HL-60/S4 treated with phorbol 12-myristate 13-acetate at 8.2 ng/mL for 4 days and 3 days (cell line): ENCODE data around the gene CTIF.

Experiments
- in situ Hi-C: fragments of 300-500 bp; cut with MboI; formaldehyde crosslinking; loops from 2 replicates; pipeline ENCODE4 v1.15.0; 2022; ENCODE audit warnings: low sequenced_read_pairs

The CTIF gene

DNA sequence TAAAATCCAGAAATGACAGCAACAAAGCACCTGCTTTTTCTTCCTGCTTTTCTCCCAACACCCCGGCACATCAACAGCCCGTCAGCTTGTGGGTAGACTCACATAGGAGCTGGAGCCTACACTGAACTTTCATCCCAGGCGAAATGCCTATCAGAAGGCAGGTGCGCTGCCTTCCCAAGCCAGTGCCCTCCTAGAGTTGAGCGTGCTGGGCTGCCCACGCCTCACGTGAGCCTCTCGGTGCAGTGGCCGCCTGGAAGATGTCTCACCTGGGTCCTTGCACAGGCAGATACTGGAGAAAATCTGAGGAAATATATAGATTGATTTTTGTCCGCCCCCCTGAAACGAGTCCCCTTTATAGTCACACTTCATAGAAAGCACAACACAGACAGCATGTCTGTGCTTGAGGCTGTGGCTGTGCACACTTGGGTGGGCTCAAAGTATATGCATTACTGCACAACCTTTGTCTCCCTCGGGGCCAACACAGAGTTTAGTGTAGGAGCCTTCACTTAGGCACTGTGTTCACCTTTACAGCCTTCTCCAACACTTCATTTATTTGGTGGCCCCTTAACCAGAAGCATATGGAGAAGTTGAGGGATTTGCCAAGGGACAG lies 299.4 kb downstream of the CTIF start:
- in situ Hi-C loops, result no loop called here

DNA sequence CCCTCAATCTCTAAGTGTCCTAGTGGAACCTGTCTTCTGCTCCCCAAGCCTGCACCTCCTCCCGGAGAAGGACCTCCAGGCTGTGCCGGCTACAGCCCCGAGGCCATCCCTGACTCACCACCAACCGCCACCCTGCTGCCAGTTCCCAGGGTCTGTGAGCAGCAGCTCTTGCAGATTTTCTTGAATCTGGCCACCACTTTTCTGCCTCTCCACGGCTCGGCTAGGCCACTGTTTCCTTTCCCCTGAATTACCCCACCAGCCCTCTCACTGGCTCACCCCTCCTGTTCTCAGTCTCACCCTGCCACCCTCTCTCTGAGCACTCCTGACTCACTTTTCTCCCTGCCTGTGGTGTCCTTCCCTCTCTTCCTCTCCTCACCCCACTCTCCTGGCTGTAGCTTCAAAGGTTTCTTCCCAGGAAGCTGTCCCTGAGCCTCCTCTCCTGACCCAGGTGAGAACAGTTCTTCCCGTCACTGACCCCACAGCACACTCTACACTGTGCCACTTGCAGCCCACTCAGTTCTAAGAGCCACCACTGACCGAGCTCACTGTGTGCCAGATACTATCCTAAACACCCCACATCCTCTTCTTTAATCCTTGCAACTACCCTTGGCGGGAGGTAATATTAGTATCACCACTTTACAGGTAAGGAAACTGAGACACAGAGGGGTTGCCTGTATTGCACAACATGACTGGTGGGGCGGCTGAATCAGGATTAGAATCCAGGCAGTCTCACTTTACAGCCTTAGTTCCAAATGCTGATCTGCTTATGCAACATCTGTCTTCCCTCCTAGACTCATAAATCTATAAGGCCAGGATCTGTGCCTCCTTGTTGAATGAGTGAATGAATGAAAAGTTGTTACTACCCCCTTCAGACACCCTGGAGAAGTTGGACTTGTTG lies 300.3 kb downstream of the CTIF start:
- in situ Hi-C loops, result no loop called here

DNA sequence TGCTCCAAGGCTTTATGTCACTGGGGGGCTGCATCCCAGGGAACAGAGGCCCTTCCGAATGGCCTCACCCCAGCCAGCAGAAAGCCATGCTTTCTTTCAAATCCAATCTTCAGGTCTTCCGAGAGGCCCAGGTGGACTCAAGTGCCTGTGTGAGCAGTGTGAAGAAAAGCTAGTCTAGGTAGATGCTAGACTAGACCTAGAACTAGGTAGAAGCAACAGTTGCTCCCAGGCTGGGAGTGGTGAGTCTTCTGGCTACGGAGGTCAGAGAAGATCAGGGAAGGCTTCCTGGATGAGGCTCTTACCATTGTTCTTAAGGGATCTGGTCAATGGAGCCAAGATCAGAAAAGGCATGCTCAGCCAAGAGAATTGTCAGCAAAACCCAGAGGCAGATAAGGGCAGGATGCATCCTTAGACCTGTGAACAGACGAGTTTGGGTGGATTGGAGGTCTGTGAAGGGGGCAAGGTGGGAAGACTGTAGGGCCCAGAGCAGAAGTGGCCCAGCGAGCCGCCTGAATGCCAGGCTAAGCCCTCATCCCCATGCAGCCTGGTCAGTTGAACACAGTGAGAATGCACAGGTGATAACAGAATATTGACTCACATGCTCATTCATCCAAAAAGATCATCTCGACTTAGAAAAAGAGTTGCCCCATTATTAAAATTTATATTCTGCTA lies 301.1 kb downstream of the CTIF start:
- in situ Hi-C loops, result no loop called here

DNA sequence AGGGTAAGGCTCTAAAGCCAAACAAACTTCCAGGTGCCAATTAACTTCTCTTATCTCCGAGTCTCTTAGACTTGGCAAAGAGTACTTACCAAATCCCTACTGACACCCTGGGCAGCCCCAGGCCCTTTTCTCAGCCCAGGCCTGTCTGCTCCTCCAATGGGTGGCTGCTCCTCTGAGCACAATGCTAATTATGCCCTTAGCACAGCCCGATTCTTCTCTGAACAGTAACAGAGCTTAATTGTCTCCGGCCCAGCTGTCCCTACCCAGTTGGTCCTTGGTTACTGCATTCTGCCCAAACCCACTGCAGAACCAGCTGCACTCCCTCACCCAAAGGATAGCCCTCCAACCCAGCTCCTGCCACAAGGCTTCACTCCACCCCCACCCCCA lies 301.7 kb downstream of the CTIF start:
- in situ Hi-C loops, result no loop called here

DNA sequence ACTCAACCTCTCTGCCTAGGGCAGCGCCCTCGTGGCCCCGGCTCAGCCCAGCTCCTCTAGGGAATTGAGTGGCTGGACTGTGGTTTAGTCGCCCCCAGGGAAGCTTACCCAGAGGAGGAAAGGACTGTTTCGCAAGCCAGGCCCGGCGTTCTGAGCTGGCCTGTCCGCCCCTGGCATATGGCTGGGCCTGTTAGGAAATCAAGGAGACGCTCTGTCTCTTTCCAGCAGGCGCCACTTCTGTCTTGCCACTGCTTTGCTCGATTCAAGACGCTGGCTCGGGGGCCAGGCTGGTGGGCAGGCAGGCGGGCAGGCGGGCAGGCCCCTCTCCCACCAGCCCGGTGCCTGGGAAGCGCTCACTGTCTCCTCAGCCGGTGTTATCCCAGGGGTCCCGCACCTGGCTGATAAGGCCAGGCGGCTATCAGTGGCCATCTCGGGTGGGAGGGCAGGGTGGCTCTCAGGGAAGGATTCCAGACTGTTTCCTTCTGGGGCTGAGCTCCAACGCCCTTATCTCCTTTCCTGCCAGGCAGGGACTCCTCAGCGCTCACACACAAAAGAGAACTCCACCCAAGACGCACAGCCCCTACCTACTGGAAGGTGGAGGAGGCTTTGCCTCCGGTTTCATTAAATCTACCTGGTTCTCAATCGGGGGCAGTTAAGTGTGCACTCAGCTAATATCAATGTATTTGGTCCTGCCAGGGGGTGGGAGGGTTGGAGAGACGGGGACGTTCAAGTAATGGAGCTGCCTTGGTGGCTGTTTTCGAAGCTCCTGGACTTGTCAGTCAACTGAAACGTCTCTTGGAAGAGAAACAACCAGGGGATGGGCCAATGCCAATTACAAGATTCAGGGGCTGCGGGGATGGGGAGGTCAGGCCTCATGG lies 302.8 kb downstream of the CTIF start:
- in situ Hi-C loops, result no loop called here

DNA sequence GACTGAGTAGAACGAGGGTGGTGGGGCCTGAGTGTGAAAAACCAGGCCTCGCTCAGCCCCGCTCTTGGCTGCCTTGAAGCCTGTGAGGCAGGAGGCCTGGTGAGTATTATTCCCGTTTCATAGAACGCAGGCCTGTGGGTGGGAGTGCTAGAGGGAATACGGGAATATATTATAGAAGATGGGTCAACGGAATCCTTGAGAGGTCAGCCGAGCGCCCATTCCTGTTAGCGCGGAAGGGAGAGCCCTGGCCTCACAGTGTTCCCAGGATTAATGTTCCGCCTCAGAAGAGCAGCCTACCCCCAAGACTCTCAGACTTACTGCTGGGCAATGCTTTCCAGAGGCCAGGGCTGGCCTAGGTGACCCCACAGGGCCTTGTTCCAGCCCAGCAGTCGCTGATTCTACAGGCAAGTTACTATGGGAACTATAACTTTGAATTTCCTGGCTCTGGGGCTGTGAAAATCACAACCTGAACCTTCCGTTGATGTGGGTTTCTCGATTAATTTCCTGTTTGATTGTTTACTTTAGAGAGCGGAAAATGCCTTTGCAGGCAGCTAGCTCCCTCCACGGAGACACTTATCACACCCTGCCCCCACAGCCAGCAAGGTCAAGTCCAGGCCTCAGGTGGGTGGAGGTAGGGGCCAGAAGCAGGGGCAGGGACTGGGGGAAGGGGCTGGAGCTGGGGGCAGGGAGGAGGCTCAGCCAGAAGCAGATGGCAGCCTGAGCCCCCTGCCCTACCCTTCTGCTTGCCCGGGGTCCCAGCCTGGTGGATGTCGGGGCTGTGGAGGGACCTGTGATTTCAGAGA lies 303.6 kb downstream of the CTIF start:
- in situ Hi-C loops, result no loop called here

DNA sequence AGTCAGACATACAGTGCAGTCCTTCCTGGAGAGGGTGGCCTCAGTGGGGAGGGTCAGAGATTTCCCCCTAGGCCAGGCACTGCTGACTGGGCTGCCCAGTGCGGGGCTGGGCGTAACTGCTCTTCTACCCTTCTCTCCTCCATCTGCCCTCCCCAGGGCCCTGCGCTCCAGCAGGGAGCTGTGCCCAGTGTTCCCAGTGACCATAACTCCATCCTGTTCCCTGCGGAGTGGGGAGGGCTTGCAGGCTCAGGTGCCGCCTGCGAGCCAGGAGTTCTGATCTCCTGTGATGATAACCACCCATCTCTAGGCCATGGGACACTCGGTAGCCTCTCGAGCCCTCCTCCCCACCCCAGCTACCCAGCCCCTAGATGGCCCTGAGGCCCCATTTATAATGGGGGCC lies 304.3 kb downstream of the CTIF start:
- in situ Hi-C loops, result no loop called here

DNA sequence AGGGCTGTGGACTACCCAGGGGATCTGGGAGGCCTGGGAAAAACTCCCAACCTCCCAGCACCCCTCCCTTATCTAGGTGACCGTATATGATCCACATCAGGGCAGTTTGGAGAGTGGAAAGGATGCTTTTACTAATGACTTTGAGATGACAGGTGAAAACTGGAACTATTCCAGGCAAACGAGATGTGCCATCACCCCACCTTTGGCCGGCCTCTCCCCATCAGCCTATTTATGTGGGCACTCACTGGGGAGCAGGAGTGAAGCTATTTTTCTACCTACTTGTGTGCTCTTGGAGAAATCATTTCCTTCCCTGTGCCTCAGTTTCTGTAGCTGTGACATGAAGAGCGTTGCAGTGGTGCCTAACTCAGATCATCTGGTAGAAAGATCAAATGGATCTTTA lies 304.8 kb downstream of the CTIF start:
- in situ Hi-C loops, result no loop called here

DNA sequence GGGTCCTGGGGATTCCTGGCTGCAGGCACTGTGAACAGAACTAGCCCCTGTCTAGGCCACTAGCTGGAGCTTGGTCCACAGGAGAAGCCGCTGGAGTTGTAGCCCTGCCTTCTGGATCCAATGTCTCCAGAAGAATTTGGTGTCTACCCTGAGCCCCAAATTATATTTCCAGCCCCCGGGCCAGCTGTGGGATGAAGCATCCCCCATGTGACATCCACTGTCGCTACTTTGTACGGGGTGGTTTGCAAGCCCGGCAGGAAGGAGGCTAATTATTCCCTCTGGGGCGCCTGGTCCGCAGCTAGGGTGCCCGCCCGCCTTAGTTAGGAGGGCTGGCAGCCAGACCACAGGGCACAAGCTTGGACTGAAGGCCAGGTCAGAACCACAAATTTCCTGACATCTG lies 305.4 kb downstream of the CTIF start:
- in situ Hi-C loops, result no loop called here

DNA sequence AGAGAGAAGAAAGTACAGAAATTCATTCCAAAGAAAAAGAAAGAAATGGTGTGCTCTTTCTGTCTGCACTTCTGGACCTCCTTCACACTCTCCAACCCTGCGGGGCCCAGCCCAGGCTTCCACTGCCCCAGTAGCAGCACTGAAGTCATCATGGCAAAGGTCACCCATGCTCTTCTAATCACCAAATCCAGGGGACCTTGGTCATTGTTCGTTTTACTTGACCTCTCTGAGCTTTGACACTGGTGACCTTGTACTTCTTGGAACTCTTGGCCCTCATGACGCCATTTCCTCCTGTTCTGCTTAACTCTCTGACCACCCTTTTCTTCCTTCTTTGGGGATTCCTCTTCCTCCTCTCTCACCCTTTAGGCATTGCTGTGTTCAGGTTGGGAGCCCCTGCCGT lies 306.3 kb downstream of the CTIF start:
- in situ Hi-C loops, result no loop called here

DNA sequence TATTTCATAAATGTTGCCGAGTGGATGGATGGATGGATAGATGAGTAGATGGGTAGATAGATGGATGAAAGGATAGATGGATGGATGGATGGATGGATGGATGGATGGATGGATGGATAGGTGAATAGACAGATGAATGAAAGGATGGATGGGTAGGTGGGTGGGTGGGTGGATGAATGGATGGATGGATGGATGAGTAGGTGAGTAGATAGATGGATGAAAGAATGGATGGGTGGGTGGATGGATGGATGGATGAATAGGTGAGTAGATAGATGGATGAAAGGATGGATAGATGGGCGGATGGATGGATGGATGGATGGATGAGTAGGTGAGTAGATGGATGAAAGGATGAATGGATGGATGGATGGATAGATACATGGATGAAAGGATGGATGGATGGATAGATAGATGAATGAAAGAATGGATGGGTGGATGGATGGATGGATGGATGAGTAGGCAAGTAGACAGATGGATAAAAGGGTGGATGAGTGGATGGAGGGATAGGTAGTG lies 307.6 kb downstream of the CTIF start:
- in situ Hi-C loops, result no loop called here

DNA sequence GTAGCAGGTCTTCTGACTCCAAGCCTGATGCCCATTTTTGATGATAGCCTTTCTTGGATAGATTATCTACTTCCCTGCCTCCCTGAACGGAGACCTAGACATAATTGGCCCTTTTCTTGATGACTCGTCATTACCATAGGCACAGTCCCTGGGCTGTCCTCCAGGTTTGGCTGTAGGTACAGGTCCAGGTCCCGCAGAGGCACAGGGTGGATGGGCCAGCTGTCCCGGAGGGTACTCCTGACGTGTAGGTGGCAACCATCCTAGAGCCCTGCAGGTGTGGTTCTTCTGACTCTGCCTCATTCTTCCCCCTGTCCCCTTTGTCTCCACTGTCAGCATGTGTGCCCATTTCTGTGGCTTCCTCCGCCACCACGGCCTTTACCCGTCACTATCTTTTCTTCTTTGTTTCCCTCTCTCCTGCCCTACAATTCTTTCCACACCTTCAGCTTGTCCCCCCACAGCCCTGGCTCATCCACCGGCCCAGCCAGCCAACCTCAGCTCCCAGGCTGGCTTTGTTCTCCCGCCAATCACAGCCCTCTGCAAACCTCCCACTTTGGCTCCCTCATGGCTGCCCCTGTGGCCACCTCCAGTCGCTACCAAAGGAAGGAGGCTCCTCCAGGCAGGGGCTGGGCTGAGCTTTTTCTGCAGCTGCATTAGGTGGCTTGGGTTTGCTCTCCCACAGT lies 309.1 kb downstream of the CTIF start:
- in situ Hi-C loops, result no loop called here

DNA sequence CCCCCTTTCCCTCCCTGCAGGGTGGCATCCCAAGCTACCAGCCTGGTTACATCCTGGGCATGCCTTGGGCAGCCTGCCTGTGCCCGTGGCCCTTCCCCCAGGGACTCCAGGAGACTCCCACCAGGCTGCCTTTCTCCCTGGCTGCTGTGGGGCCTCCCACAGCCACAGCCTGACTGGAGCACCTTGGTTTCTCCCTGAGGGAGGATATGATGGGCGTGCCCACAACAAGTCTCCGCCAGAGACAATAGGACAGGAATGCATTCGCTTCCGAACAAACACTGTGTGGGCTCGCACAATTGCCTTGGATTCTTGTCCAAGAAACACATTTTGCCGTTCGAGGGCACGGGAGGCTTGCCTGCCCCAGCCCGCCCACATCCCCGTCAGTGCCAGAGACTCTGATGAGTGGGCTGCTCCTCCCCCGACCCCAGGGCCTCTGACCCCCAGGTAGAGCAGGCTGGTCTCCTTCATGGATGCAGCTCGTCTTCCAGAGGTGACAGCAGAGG lies 309.9 kb downstream of the CTIF start:
- in situ Hi-C loops, result no loop called here

DNA sequence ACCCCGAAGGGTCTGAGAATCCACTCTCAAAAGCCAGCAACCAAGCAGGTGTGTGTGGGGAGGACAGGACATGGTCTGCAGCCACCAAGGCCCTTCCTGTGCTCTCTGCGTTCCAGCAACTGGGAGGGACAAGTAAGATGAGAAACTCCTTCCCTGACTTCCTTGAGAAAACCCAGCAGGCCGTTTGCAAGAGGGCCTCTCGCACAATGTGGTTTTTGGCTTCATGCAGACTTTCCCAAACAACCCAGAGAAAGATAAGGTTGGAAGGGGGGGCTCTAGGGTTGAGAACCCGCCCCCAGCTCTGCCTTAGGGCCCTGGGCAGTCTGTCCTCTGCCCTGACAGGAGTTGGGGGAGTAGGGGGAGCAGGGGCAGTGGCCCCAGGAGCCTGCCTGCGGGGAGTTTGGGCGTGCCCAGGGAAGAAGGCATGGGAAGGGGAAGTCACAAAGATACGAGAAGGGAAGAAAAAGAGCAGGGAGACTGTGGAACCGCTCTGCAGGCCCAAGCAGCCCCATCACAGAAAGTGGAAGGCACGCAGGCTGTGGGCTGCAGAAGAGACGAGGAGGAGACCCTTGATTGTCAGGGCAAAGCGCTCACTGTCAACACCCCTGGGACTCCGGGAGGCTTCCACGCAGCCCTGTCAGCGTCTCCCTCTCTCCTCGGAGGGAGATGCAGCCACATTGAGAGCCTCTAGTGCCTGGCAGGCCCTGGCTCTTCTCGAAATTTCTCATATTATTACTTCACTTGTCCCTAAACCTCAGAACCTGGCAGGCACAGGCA lies 312.2 kb downstream of the CTIF start:
- in situ Hi-C loops, result no loop called here

DNA sequence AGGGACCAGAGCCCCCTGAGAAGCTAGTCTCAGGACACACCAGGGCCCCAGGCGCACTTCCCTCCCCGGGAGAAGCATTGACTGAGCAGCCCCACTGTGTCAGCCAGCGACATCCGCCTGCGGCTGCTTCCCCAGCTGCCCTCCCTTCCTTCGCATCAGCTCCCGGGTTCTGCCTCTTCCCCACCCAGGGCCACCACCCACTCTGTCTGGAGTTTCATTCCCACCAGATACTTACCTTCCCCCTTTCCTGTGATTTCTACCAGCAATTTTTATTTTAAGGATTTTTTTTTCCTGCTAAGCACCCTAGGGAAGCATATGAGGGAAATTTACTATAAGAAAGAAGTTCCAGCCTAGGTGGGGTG lies 312.7 kb downstream of the CTIF start:
- in situ Hi-C loops, result no loop called here

DNA sequence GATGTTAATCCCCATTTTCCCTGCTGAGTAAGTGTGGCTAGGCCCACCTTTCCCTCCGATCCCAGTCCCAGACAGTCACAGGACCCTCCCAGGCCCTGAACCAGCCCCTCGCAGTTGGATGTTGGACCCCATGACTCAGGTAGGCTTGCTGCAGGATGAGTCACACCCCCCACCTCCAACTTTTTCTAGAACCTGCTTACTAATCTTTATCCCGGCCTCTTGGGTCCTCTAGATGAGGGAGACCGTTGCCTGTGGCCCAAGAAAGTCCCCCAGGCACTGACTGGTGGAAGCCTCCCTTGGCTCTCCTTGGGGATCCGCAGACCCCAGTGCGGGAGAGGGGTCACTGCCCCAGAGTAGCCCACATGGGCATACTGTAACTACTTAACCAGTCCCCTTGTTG lies 313.5 kb downstream of the CTIF start:
- in situ Hi-C loops, result no loop called here

DNA sequence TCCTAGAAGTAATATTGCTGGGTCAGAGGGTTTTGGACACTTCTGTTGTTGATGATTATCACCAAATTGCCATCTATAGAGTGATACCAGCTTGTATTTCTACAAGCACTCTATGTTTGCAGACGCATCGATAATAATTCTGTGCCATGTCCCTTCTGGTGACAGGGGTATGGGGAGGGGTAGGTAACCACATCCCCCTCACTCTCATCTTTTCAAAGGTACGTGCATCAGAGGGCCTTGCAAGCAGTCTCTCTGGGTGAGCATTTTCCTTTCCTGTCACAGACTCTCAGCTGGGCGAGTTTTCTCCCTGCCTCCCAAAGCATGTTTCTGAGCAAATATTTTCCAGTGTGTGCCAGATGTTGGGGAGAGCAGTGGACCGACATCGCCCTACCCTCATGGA lies 314.0 kb downstream of the CTIF start:
- in situ Hi-C loops, result no loop called here

DNA sequence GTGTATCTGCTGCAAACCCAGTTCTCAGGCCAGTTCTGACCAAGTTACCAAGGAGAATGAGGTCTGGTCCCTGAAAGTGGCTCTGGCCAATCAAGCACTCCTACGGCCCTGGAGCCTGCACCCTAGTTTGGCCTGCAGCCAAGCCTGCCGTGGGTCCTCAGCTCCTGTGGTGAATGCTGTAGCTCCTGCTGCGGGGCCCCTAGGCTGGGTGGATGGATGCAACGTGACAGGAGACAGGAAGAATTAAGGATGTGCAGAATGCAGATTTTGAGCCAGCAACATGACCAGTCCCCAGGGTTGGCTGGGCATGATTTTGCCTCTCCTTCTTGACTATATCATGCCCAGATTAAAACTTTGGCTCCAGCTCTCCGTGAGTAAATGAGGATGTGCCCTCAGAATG lies 314.8 kb downstream of the CTIF start:
- in situ Hi-C loops, result no loop called here

DNA sequence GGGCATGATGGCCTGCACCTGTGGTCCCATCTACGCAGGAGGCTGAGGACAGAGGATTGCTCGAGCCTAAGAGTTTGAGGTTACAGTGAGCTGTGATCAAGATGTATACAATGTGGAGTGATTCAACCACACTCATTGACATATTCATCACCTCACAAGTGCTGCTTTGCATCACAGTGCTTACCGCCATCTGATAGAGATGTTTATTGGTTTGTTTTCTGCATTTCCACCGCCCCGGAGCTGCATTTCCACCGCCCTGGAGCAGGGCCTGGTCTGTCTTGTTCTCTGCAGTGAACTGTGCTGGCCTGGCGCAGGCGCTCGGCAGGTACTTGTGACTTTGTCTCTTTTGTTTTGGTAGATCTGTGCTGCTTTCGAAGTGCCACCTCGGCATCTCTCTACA lies 315.9 kb downstream of the CTIF start:
- in situ Hi-C loops, result no loop called here
